HepG2 (cell line): ENCODE measurements around the gene CHP1. TPM values are rescaled to one million over a fixed set of nuclear protein-coding genes. Genes with fewer than 3 reads are reported as not detected.

Experiments used
- AGO2 ChIP-seq: fragments of 200-400 bp; formaldehyde crosslinking; optimal IDR thresholded peaks from 2 replicates; pipeline ENCODE3; 2017; ENCODE audit warnings: mild to moderate bottlenecking, low read depth, low read length, moderate library complexity
- ASH2L ChIP-seq: fragments of 300-600, 200-600 bp; sonication (generic); IDR thresholded peaks from 2 replicates; pipeline ENCODE4 v1.7.0; 2017; ENCODE audit warnings: low read depth, mild to moderate bottlenecking, moderate library complexity, mixed read lengths, low read length; ENCODE audit not compliant: insufficient read length
- HMGXB3 ChIP-seq: sonication (generic); formaldehyde crosslinking; IDR thresholded peaks from 2 replicates; pipeline ENCODE4 v1.4.0; 2020; ENCODE audit warnings: missing genetic modification reagents, borderline replicate concordance
- LCORL ChIP-seq, 2 experiments: fragments of 450-650 bp in 1 of 2; sonication (generic) in 1 of 2; formaldehyde crosslinking in 1 of 2; IDR thresholded peaks; 2 replicates each; pipeline versions ENCODE4 v1.5.0 to v1.6.1; 2017 to 2020; ENCODE audit warnings: antibody characterized with exemption in 1 of 2, missing genetic modification reagents in 1 of 2
- NFRKB ChIP-seq: fragments of 450-650 bp; IDR thresholded peaks from 2 replicates; pipeline ENCODE4 v1.6.1; 2017
- NR2F2 ChIP-seq: IDR thresholded peaks from 2 replicates; pipeline ENCODE4 v1.6.1; 2012; ENCODE audit warnings: low read depth, inconsistent platforms, borderline replicate concordance
- NRL ChIP-seq: sonication (generic); formaldehyde crosslinking; IDR thresholded peaks from 2 replicates; pipeline ENCODE4 v1.5.0; 2020; ENCODE audit warnings: missing genetic modification reagents, mild to moderate bottlenecking, moderate library complexity, borderline replicate concordance
- PAX8 ChIP-seq: sonication (generic); formaldehyde crosslinking; IDR thresholded peaks from 2 replicates; pipeline ENCODE4 v1.8.0; 2022; ENCODE audit warnings: mild to moderate bottlenecking, missing genetic modification reagents, borderline replicate concordance
- RCOR2 ChIP-seq: IDR thresholded peaks from 2 replicates; pipeline ENCODE4 v1.6.1; 2016; ENCODE audit warnings: missing biosample characterization, missing genetic modification reagents
- SMAD9 ChIP-seq: sonication (generic); formaldehyde crosslinking; IDR thresholded peaks from 2 replicates; pipeline ENCODE4 v1.5.1; 2020; ENCODE audit warnings: mild to moderate bottlenecking, missing genetic modification reagents
- STAT6 ChIP-seq: sonication (generic); formaldehyde crosslinking; IDR thresholded peaks from 2 replicates; pipeline ENCODE4 v1.4.0; 2020; ENCODE audit warnings: missing genetic modification reagents, mild to moderate bottlenecking, borderline replicate concordance
- YY1 ChIP-seq: IDR thresholded peaks from 2 replicates; pipeline ENCODE4 v1.6.1; 2011; ENCODE audit warnings: low read length, low read depth, moderate library complexity, mild to moderate bottlenecking; ENCODE audit not compliant: insufficient read depth, insufficient replicate concordance
- ZFX ChIP-seq: sonication (generic); formaldehyde crosslinking; IDR thresholded peaks from 2 replicates; pipeline ENCODE4 v1.4.0; 2020; ENCODE audit warnings: mild to moderate bottlenecking, low read depth, missing genetic modification reagents, moderate library complexity
- ZKSCAN8 ChIP-seq: IDR thresholded peaks from 2 replicates; pipeline ENCODE4 v1.6.1; 2016; ENCODE audit warnings: borderline replicate concordance, missing genetic modification reagents, missing compliant biosample characterization
- ZNF274 ChIP-seq: sonication (generic); formaldehyde crosslinking; IDR thresholded peaks from 2 replicates; pipeline ENCODE4 v1.5.1; 2020; ENCODE audit warnings: mild to moderate bottlenecking, missing genetic modification reagents
- ZNF337 ChIP-seq: sonication (generic); formaldehyde crosslinking; IDR thresholded peaks from 2 replicates; pipeline ENCODE4 v1.5.1; 2020; ENCODE audit warnings: missing genetic modification reagents, low read depth, mild to moderate bottlenecking, borderline replicate concordance
- ZNF44 ChIP-seq: sonication (generic); formaldehyde crosslinking; IDR thresholded peaks from 2 replicates; pipeline ENCODE4 v1.5.1; 2020; ENCODE audit warnings: mild to moderate bottlenecking, missing genetic modification reagents
- ZNF644 ChIP-seq: IDR thresholded peaks from 2 replicates; pipeline ENCODE4 v1.6.1; 2016; ENCODE audit warnings: low read depth
- ZNF678 ChIP-seq: sonication (generic); formaldehyde crosslinking; IDR thresholded peaks from 2 replicates; pipeline ENCODE4 v1.4.0; 2020; ENCODE audit warnings: mild to moderate bottlenecking, missing genetic modification reagents
- ZNF768 ChIP-seq: sonication (generic); formaldehyde crosslinking; IDR thresholded peaks from 2 replicates; pipeline ENCODE4 v1.4.0; 2020; ENCODE audit warnings: missing genetic modification reagents
- polyA plus RNA-seq, 8 experiments: library from polyadenylated mRNA; depleted of rRNA in 3 of 8; stranded (reverse) in 7 of 8; unstranded in 1 of 8; fragments of >200 nt; fragmentation: Illumina TruSeq in 4 of 8; extraction: Trizol in 4 of 8; gene quantifications; 2 replicates each; pipeline versions ENCODE4 v1.2.1 to v1.2.3, GENCODE V29; 2011 to 2016; ENCODE audit warnings: low read depth in 4 of 8, missing spikeins in 1 of 8, mixed read lengths in 1 of 8; ENCODE audit not compliant: insufficient read depth in 1 of 8
- total RNA-seq, 5 experiments: library from RNA; depleted of rRNA; stranded (reverse); fragments of >200 nt; fragmentation: Illumina TruSeq; extraction: Trizol; gene quantifications; 2 replicates each; pipeline ENCODE4 v1.2.3, GENCODE V29; 2016; ENCODE audit warnings: low read depth in 1 of 5
- TF ChIP-seq, protein P1 (sequence below): sonication (generic); formaldehyde crosslinking; IDR thresholded peaks from 2 replicates; pipeline ENCODE4 v1.5.0; 2020; ENCODE audit warnings: missing genetic modification reagents

Gene CHP1
- total and polyA plus RNA-seq, 2 of the 13 experiments (the other 11 are each of a cell fraction or from before 2014, with no cell fraction given) = 49.6 to 76.4 TPM

- TF ChIP-seq PAX8 = no peak
- TF ChIP-seq STAT6 (CRISPR knock-in tag) = peak; percentile 68; the same call in 1 of the 2 replicates
- peak; percentile 69 for TF ChIP-seq ZKSCAN8
- peak; percentile 65; the same call in 1 of the 2 replicates for TF ChIP-seq NRL
- peak; percentile 97 for TF ChIP-seq ZNF644 (CRISPR knock-in tag)
- TF ChIP-seq ZNF44 (CRISPR knock-in tag) = peak; percentile 53; the same call in 1 of the 2 replicates
- TF ChIP-seq ZNF274 (CRISPR knock-in tag) = peak; percentile 72; the same call in 1 of the 2 replicates
- TF ChIP-seq NFRKB = no peak
- no peak for TF ChIP-seq YY1
- peak; percentile 22; the same call in 1 of the 2 replicates for TF ChIP-seq ZNF768
- TF ChIP-seq LCORL (IDR thresholded peaks at IDR 0.05) = no peak
- TF ChIP-seq LCORL (CRISPR knock-in tag; IDR thresholded peaks at IDR 0.05) = peak; percentile 89
- TF ChIP-seq ZFX (CRISPR knock-in tag) = peak; percentile 49; the same call in 1 of the 2 replicates
- TF ChIP-seq NR2F2 = peak; percentile 89
- TF ChIP-seq ASH2L = peak; percentile 52
- TF ChIP-seq HMGXB3 (CRISPR knock-in tag) = no peak
- TF ChIP-seq SMAD9 (CRISPR knock-in tag) = no peak
- TF ChIP-seq, protein P1, sequence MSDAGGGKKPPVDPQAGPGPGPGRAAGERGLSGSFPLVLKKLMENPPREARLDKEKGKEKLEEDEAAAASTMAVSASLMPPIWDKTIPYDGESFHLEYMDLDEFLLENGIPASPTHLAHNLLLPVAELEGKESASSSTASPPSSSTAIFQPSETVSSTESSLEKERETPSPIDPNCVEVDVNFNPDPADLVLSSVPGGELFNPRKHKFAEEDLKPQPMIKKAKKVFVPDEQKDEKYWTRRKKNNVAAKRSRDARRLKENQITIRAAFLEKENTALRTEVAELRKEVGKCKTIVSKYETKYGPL = no peak
- no peak for TF ChIP-seq ZNF678 (CRISPR knock-in tag)
- TF ChIP-seq RCOR2 = peak; percentile 97
- TF ChIP-seq AGO2 = no peak
- TF ChIP-seq ZNF337 = no peak
Observed at GRCh38 chr15:41259546-41260189, 28.6 kb downstream of the CHP1 start (continued).
